Smooth muscle cell of the brain vasculature (primary cell): ENCODE results near the gene PFKFB3.
"Not testable (repeated sequence)": the region's sequence is repeated elsewhere in the genome, so short reads cannot be mapped to it uniquely, and the experiment has no call there.

Experiments
- DNase-seq: peaks from one replicate; pipeline ENCODE4 v3.0.0-alpha.2; 2012; ENCODE audit warnings: low read depth, low spot score

The PFKFB3 gene

DNA sequence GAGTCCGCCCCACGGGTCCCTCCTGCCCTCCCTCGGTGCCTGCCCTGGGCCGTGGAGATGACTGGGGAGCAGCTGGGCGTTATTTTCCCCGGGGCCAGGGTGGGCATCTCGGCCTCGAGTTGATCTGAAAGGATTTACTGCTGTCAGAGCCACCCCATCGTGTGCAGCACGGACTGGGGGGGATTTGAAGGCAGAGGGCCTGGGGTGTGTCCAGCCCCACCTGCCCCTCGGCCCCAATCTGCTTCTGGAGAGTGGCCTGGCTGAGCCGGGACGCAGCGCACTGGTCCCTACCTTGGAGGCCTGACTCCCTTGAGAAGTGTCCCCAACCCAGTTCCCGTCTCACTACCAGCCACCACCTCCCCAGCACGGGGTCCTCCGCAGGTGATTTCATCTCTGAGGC, 24.2 kb upstream of the PFKFB3 start:
- DNase-seq: no peak

DNA sequence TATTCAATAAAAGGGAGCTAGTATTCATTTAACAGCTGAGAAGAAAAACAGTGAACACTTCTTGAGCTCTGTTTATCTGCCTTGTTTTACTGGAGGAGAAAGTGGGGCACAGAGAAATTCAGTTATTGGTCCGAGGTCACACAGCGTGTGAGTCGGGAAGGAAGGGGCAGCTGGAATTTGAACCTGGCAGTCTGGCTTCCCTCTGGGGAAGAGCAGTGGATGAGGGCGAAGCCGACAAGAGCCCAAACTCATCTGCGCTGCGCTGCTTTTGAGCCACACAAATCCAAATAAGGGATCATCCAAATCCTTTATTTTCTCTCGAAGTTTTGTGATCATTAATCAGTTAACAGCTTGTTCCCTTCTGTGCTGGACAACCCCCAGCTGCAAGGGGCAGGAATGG, 23.7 kb upstream of the PFKFB3 start:
- no peak for DNase-seq

DNA sequence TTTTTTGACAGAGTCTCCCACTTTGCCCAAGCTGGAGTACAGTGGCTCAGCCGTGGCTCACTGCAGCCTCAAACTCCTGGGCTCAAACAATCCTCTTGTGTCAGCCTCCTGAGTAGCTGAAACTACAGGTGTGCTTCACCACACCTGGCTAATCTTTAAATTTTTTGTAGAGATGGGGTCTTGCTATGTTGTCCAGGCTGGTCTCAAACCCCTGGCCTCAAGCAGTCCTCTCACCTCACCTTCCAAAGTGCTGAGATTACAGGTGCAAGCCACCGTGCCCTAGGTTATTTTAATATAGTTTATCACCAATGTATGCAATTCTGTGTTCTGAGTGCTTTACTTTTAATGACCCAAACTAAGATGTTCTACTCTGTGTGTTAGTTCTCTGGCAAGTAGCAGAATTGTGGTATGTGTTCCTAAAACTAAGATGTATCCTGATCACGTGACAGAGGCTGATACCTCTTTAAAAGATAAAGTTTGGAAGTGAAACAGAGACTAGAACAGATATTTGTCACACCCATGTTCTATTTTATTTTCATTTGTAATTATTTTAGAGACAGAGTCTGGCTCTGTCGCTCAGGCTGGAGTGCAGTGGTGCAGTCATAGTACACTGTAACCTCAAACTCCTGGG, 22.1 kb upstream of the PFKFB3 start:
- no peak for DNase-seq

DNA sequence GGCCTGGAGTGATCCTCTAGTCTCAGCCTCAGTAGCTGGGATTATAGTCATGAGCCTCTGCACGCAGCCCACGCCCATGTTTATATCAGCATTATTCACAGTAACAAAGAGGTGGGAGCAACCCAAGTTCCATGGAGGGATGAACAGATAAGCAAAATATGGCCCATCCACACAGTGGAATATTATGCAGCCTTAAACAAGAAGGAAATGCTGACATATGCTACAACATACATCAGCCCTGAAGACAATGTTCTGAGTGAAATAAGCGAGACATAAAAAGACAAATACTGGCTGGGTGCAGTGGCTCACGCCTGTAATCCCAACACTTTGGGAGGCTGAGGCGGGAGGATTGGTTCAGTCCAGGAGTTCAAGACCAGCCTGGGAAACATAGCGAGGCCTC, 21.5 kb upstream of the PFKFB3 start:
- DNase-seq: no peak

DNA sequence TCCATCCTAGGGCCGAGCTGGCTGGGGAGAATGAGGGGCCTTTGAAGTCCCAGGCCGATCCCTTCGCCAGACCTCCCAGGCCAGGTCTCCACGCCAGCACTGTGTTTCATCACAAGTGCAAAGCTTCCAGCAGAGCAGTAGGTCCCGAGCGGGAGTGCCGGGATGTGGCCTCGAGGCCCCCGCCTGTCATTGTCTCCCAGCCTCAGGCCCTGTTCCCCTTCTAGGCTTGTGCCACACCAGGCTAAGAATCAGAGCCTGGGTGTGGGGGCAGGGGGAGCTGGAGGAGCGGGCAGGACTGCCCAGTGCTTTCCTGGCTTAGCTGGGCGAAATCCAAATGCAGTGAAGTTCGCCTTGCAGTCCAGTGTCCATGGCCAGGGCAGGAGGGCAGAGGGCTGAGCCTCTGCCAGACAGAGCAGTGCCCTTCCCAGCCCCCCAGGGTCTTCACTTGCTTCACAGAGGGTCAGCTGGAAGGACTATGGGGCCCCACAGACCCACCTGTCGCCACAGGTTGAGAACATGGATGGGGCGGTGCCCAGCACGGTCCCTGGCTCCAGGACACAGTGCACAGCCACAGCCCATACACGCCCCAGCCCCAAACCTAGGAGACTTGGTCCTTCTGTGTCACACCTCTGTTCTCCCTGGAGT, 20.2 kb upstream of the PFKFB3 start:
- no peak for DNase-seq

DNA sequence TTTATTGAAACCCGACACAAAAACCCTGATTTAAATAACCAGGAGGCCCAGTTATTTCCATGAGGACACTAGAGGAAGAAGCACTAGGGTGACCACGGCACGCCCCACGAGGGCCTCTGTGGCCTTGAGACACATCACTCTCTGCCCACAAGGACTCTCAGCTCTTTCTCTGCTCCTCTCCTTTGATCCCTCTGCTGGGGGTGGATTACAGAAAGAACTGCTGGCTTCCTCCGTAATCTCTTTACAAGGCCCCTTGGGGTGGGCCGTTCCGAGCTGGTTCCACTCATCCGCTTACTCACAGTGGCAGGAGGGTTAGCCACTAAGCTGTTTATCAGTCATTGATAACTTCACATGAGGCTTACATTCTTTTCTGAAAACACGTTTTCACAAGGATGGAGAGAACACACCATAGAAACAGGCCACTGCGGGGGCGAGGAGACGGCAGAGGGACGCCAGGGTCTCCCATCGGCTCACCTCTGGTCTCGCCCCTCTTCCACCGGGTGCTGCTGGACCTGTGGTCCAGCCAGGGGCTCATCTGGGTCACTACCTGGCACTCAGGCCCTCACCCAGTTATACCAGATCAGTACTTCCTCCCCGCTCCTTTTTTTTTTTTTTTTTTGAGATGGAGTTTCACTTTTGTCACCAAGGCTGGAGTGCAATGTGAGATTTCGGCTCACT, 17.6 kb upstream of the PFKFB3 start:
- no peak for DNase-seq

DNA sequence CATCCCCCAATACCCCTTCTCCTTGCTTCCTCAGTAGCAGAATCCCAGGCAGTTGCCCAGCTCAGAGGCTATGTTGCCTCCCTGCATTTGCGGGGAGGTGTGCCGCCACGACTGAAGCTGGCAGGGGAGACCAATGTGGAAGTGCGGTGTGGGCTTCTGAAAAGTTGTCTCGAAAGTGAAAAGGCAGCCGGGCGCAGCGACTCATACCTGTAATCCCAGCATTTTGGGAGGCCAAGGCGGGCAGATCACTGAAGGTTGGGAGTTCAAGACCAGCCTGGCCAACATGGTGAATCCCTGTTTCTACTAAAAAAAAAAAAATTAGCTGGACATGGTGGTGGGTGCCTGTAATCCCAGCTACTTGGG, 15.9 kb upstream of the PFKFB3 start:
- no peak for DNase-seq

DNA sequence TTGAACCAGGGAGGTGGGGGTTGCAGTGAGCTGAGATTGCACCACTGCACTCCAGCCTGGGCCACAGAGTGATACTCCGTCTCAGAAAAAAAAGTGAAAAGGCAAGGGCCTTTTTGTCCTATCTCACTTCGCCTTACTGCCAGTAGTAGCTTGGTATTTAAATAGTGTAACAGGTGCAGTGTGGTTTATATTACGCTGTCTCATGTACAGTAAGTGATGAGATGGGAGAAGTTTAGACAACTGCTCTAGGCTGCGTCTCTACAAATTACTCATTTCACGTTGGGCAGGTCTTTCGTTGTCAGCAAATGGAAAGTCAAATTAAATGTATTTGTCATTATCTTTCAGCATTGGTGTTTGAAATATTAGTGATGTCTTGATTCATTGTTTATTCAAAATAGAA, 15.5 kb upstream of the PFKFB3 start:
- no peak for DNase-seq

DNA sequence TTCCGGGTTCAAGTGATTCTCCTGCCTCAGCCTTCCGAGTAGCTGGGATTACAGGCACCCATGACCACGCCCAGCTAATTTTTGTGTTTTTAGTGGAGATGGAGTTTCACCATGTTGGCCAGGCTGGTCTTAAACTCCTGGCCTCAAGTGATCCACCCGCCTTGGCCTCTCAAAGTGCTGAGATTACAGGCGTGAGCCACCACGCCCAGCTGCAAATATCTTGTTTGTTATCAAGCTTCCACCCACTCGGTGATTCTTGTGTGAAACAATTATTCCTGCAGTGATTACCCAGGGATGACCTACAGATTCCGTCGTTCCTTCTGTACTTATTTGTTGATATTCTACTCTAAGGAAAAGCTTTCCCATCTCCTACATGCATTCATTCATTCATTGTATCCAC, 12.7 kb upstream of the PFKFB3 start:
- DNase-seq: not testable (repeated sequence)

DNA sequence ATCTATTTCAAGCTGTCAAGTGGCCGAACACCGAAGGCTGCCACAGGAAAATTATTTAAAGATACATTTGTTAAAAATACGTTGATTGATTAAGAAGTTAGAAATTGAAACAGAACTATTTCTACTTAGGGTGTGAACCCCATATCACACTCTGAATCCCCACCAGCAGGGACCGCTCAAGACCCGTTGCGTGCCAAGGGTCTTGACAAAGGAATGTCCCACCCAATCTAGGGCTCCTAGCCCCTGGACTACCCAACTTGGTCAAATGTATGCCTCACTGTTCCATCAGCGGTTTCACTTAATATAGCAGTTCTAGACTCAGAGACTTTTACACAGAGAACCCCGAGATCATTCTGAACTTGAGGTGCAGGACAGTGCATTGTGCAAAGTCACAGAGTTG, 11.6 kb upstream of the PFKFB3 start:
- no peak for DNase-seq

DNA sequence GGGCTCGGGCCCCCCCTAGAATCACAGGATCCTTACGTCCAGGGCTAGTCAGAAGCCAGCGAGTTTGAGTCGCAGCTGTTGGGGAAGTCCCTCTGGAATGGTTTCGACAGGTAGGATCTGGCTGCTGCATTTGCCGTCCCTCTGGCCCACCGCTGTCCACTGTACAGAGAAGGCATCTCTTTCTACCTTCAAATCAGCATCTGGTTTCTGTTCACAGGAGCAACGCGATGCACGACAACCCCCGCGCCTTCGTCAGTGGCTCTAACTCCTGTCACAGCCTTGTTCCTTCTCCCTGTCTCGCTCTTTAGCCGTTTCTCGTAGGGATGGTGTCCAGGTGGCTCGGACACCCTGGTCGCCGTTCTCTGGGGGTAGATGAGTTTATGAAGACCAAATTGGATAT, 11.2 kb upstream of the PFKFB3 start:
- no peak for DNase-seq

DNA sequence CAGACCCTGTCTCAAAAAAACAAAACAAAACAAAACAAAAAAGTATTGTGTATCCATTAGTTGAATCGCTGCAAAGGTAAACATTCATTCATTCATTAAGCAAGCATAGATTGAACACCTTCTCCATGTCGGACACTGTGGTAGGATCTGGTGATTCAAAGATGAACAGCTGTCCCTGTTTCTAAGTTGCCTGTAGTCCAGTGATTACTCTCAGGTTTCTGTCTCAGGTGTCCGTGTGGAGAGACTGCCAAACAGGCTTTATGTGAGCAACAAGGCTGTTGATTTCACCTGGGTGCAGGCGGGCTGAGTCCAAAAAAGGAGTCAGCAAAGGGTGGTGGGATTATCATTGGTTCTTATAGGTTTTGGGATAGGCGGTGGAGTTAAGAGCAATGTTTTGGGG, 9.4 kb upstream of the PFKFB3 start:
- not testable (repeated sequence) for DNase-seq

DNA sequence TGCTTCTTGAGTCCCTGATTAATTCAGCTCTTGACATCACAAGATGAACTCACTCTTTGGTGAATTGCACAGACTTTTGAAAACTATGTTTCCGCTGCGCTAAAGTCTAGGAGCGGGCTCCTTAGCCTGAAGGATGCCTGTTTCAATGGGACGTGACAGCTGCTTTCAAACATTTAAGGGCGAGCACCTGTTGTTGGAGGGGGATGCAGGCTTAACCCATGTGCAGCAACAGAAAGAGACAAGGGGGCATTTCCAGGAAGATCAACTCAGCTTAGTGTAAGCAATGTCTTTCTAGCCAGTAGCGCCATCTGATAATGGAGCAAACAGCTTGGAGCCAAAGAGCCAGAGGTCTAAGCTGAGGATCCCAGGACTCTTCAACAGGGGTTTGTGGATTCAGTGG, 8.4 kb upstream of the PFKFB3 start:
- DNase-seq: no peak

DNA sequence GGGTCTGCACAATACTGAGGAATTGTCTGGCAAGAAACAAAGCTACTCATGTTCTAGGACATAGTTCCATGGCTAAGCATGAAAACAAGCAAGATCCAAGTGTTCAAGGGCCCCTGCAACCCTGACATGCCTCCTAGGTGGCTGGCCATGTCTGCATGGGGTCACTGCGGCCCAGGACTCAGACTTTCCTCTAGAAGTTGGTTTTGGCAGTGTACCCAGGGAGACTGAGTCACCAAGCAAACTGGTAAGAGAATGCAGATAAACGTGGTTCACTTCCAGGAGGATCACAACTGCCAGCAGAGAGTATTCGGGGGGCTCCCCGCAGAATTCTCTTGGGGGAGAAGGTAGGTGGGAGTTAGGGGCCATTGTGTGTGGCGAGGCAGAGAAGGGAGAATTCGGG, 7.4 kb upstream of the PFKFB3 start:
- no peak for DNase-seq

DNA sequence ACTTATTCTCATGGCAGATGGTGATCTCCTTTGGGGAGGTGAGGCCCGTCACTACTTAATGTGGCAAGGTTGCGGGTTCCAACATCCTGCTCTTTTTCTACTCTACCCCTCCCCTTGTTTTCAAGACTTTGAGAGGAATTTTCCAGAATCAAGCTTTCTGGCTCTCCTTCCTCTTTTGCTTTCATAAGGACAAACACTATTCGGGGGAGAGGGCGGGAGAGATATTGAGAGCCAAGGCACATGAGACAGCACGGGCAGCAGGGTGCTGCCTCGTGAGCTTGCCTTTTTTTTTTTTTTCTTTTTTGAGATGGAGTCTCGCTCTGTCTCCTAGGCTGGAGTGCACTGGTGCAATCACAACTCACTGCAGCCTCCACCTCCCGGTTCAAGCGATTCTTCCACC, 6.9 kb upstream of the PFKFB3 start:
- DNase-seq: no peak

DNA sequence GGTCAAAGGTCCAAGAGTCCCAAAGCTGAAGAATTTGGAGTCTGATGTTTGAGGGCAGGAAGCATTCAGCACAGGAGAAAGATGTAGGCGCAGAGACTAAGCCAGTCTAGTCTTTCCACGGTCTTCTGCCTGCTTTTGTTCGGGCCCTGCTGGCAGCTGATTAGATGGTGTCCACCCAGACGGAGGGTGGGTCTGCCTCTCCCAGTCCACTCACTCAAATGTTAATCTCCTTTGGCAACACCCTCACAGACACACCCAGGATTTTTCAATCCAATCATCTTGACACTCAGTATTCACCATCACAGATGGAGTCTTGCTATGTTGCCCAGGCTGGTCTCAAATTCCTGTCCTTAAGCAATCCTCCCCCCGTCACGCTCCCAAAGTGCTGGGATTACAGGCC, 6.2 kb upstream of the PFKFB3 start:
- not testable (repeated sequence) for DNase-seq

DNA sequence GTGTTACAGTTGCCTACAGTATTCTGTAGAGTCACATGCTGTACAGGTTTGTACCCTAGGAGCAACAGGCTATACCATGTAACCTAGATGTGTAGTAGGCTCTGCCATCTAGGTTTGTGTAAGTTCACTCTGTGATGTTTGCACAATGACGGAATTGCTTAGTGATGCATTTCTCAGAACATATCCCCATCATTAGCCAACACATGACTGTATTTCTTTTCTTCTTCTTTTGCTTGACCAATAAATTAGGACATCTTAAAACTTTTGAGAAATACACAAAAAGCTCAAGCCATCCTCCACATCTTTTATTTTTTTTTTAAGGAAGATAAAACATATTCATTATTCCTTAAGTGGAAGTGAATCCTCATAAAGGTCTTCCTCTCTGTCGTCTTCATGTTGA, 5.4 kb upstream of the PFKFB3 start:
- DNase-seq: no peak

DNA sequence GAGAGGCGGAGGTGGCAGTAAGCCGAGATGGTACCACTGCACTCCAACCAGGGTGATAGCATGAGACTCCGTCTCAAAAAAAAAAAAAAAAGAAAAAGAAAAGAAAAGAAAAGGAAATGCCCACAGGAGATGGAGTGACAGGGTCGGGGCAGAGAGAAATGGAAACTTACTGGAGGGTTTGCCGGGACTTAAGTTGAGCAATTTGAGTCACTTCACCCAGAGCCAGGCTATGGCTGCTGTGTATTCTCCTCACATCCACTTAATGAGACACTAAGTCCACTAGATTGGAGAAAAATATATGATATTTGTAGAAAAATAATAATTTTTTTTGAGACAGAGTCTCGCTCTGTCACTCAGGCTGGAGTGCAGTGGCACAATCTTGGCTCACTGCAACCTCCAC, 4.6 kb upstream of the PFKFB3 start:
- DNase-seq: no peak

DNA sequence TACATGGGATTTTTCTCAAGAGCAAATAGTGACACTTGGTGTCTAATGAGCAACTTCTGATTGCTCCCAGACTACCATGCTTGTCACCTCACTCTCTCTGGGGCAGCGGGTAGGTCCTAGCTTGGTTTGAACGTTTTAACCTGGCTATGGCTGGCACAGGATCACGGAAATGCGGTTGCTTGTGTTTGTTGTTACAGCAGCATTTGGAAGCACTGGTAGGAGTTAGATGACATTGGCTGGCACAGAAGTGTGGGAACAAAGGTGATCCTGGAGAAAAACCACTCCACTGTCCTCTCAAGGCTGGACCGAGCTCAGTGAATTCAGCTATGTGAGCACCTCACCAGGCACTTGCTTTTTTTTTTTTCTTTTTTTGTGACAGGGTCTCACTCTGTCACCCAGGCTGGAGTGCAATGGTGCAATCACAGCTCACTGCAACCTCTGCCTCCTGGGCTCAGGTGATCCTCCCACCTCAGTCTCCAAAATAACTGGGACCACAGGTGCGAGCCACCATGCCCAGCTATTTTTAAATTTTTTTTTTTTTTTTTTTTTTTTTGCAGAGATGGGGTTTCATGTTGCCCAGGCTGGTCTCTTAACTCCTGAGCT, 3.5 kb upstream of the PFKFB3 start:
- DNase-seq: no peak

DNA sequence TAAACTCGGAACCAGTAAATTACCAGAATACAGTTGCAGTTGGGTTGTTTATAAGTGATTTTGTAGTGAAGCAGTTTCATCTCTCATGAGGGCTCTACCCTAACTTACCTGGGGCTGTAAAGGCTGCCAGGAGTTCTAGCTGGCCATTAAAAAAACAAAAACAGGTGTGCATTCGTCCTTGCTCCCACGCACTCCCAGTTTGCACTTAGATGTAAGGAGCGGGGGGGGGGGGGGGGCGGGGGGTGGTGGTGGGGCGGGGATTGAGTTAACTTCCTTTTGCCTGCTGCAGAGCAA, 2.3 kb upstream of the PFKFB3 start:
- no peak for DNase-seq

DNA sequence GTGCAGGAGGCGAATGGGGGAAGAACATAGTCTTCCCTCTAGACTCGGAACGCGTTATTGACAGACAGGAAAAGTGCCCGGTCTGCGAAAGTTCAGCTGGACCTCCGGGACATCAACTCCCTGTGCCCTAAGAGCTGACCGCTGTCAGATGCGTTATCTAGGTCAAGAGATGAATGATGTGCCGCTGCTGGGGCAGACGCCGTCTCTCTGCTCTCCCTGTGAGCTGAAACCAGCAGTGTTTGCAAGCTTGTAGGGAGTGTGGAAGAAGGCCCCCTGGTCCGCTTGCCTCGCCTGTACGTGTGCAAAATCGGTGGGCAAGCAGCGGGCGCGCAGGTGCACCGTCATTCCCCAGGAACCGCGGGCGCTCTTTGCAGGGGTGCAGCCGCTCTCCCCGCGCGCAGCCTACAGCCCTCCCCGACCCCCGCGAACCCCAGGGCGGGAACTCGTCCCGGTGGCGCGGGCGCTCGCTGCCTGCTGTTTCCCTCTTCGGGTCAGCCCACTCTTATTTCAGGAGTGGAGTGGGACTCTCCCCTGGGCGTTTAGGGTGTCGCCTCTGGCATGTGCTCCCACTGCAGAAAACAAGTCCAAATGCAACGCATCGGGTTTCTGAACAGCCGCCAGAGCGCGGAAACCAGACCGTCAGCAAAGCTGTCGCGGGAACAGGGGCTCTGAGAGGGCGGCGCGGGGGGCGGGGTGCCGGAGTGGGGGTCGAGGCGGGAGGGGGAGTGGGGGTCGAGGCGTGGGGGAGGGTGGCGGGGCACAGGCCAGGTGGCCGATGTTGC, 1.8 kb upstream of the PFKFB3 start:
- no peak for DNase-seq

DNA sequence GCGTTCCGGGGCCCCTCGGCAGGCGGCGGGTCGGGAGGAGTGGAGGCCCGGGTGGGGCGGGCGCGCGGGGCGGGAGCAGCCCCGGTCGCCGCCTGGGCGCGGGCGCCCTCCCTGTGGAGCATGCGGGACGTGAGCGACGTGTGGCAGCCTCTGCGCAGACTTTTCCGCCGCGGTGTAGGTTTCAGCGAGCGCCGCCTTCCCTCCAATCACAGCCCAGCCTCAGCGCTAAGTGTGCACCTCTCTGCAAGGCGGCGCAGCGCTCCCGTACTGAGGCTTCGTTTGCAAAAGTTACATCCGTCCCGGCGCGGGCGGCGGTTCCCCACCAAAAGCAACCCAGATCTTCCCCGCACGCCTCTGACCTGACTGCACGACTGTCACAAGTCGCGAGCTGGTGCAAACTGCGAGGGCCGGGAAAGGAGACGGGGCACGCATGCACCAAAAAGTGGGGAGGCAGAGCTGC, 1.2 kb upstream of the PFKFB3 start:
- DNase-seq: no peak
